ENCODE measurements around the gene PCDH17.

DNA sequence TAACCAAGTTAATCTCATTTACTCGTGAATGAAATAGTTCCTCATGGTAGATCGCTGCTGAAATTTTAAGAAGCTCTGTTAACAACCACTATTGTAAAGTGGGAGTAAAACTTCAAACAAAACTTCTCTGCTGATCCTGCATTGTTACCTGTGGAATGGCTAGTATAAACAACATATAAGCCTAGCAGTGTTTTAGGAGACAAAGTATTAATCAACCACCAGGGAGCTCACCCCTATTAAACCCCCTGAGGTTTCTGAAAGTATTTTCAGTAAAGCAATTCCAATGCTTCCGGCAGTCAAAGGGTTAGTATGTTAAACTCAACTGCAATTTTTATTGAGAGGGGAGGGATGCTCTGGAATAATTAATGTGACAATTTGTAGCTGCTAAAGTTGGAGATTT is 30.0 kb upstream of the PCDH17 start:
- TF ChIP-seq CTCF (optimal IDR thresholded peaks at IDR 0.05 in 1 of 3, IDR thresholded peaks at IDR 0.05 in 1 of 3, conservative IDR thresholded peaks at IDR 0.05 in 1 of 3; ENCODE audit: extremely low read depth in 1 of 3, insufficient read depth in 2 of 3, low read length in 3 of 3) (no peak), EZH2 (IDR thresholded peaks at IDR 0.05; ENCODE audit: low read length) (no peak)

Measured in keratinocyte (primary cell).